IMR-90 (cell line): ENCODE data around the gene ENHO. TPM values are rescaled to one million over a fixed set of nuclear protein-coding genes. Genes with fewer than 3 reads are reported as not detected.

Experiments used
- ATAC-seq: fragments of 200-7000 bp; cut with Tn5 transposase; 2 replicates; pipeline ENCODE4 v1.9.1; 2020; ENCODE audit warnings: low read depth, mild to moderate bottlenecking, moderate library complexity
- BruUV-seq: library from RNA; stranded (reverse); fragments of 400-500 nt; replicated peaks from 2 replicates; lab custom pipeline; 2021; lab: Mats Ljungman, UMichigan
- CTCF ChIA-PET: fragments of 300-600 bp; formaldehyde crosslinking; extraction: SDS; loops from one replicate; lab custom pipeline; 2021; ENCODE audit warnings: antibody characterized with exemption; lab: Yijun Ruan, JAX
- POLR2A ChIA-PET: fragments of 300-600 bp; sonication (Branson Sonifier 250); formaldehyde crosslinking; loops from one replicate; lab custom pipeline; 2022; ENCODE audit warnings: antibody characterized with exemption; ENCODE audit not compliant: unreplicated experiment; lab: Charles Lee
- DNase-seq: peaks from one replicate; pipeline ENCODE4 v3.0.0; 2013
- H2AFZ ChIP-seq: replicated peaks from 2 replicates; pipeline ENCODE3; 2013; ENCODE audit warnings: low read length, mild to moderate bottlenecking; ENCODE audit not compliant: poor library complexity
- H2AK5ac ChIP-seq: 2 replicates; pipeline ENCODE4 v1.6.1; 2013; ENCODE audit warnings: low read depth, low read length, inconsistent platforms
- H2AK9ac ChIP-seq: replicated peaks from 2 replicates; pipeline ENCODE3; 2013; ENCODE audit warnings: mild to moderate bottlenecking, low read depth, low read length, moderate library complexity; ENCODE audit not compliant: poor library complexity
- H2BK120ac ChIP-seq: 2 replicates; pipeline ENCODE4 v1.6.1; 2013; ENCODE audit warnings: low read depth, low read length, inconsistent platforms
- H2BK15ac ChIP-seq: 3 replicates; pipeline ENCODE4 v1.6.1; 2013; ENCODE audit warnings: low read depth, low read length, inconsistent platforms
- H2BK20ac ChIP-seq: 2 replicates; pipeline ENCODE4 v1.6.1; 2013; ENCODE audit warnings: low read depth, mild to moderate bottlenecking, inconsistent platforms, low read length, moderate library complexity
- H2BK5ac ChIP-seq: 2 replicates; pipeline ENCODE4 v1.6.1; 2013; ENCODE audit warnings: mild to moderate bottlenecking, low read depth, low read length, inconsistent platforms; ENCODE audit not compliant: poor library complexity, severe bottlenecking
- H3K14ac ChIP-seq: replicated peaks from 2 replicates; pipeline ENCODE4 v1.6.1; 2013; ENCODE audit warnings: low read depth, low read length, inconsistent platforms
- H3K18ac ChIP-seq: 2 replicates; pipeline ENCODE4 v1.6.1; 2013; ENCODE audit warnings: low read depth, low read length, control low read depth
- H3K23ac ChIP-seq: 2 replicates; pipeline ENCODE4 v1.6.1; 2013; ENCODE audit warnings: low read depth, low read length, inconsistent platforms
- H3K27ac ChIP-seq: 2 replicates; pipeline ENCODE4 v1.5.1; 2013; ENCODE audit warnings: mild to moderate bottlenecking, control low read depth, low read length; ENCODE audit not compliant: insufficient read depth
- H3K27me3 ChIP-seq: 2 replicates; pipeline ENCODE4 v1.6.1; 2013; ENCODE audit warnings: low read length; ENCODE audit not compliant: control insufficient read depth, insufficient read depth
- H3K36me3 ChIP-seq: 2 replicates; pipeline ENCODE4 v1.6.1; 2013; ENCODE audit warnings: low read length, mixed read lengths; ENCODE audit not compliant: control insufficient read depth, insufficient read depth
- H3K4ac ChIP-seq: 2 replicates; pipeline ENCODE4 v1.6.1; 2013; ENCODE audit warnings: low read depth, low read length, inconsistent platforms
- H3K4me1 ChIP-seq: 2 replicates; pipeline ENCODE4 v1.6.1; 2013; ENCODE audit warnings: low read length, mixed read lengths; ENCODE audit not compliant: control insufficient read depth, insufficient read depth
- H3K4me2 ChIP-seq: 2 replicates; pipeline ENCODE4 v1.6.1; 2013; ENCODE audit warnings: low read depth, mild to moderate bottlenecking, control low read depth, low read length, moderate library complexity
- H3K4me3 ChIP-seq: 2 replicates; pipeline ENCODE4 v1.5.1; 2013; ENCODE audit warnings: low read depth, mild to moderate bottlenecking, control low read depth, low read length, moderate library complexity; ENCODE audit not compliant: insufficient read depth
- H3K56ac ChIP-seq: 2 replicates; pipeline ENCODE4 v1.6.1; 2013; ENCODE audit warnings: low read length, inconsistent platforms; ENCODE audit not compliant: insufficient read depth; ENCODE audit errors: extremely low read depth
- H3K79me1 ChIP-seq, 2 experiments: 2 replicates each; pipeline ENCODE4 v1.6.1; 2013; ENCODE audit warnings: low read length in 2 of 2, inconsistent platforms in 1 of 2, low read depth in 1 of 2
- H3K9ac ChIP-seq: 2 replicates; pipeline ENCODE4 v1.6.1; 2013; ENCODE audit warnings: low read depth, low read length, control low read depth
- H3K9me1 ChIP-seq: 2 replicates; pipeline ENCODE4 v1.6.1; 2013; ENCODE audit warnings: low read length, inconsistent platforms; ENCODE audit not compliant: insufficient read depth
- H3K9me3 ChIP-seq: 2 replicates; pipeline ENCODE4 v1.6.1; 2013; ENCODE audit warnings: low read length; ENCODE audit not compliant: control insufficient read depth, insufficient read depth
- H4K20me1 ChIP-seq: 2 replicates; pipeline ENCODE4 v1.6.1; 2013; ENCODE audit warnings: low read length, inconsistent platforms; ENCODE audit not compliant: insufficient read depth
- H4K5ac ChIP-seq: 2 replicates; pipeline ENCODE4 v1.6.1; 2013; ENCODE audit warnings: mild to moderate bottlenecking, low read depth, low read length, control low read depth
- H4K8ac ChIP-seq, 2 experiments: 2 replicates each; pipeline ENCODE4 v1.6.1; 2013; ENCODE audit warnings: low read depth in 2 of 2, low read length in 2 of 2, control low read depth in 1 of 2, inconsistent platforms in 1 of 2
- H4K91ac ChIP-seq: 2 replicates; pipeline ENCODE4 v1.6.1; 2013; ENCODE audit warnings: low read depth, low read length, inconsistent platforms; ENCODE audit not compliant: insufficient read depth
- SMC3 ChIP-seq: fragments of 150-350 bp; IDR thresholded peaks from 2 replicates; pipeline ENCODE4 v1.6.1; 2016; ENCODE audit warnings: low read depth, mild to moderate bottlenecking, antibody characterized with exemption, low read length, moderate library complexity
- WGBS, 2 experiments: methylation state at CpG; one replicate each; pipeline versions ENCODE4 v1.1.5 to v1.1.7; 2013; ENCODE audit warnings: missing lambda C conversion rate in 2 of 2; ENCODE audit not compliant: insufficient read length in 1 of 2; ENCODE audit errors: extremely low coverage in 2 of 2; 5-methylcytosine and 5-hydroxymethylcytosine counted together
- dilution Hi-C: fragments of 300-500 bp; cut with HindIII; formaldehyde crosslinking; loops from one replicate; pipeline ENCODE4 v1.14.3; 2018; ENCODE audit warnings: low sequenced_read_pairs; ENCODE audit not compliant: unreplicated experiment
- in situ Hi-C: fragments of 300-500 bp; cut with MboI; formaldehyde crosslinking; loops from 3 replicates; pipeline ENCODE4 v1.14.3; 2019; ENCODE audit warnings: low sequenced_read_pairs, inconsistent platforms, mixed read lengths
- intact Hi-C: fragments of 100-400 bp; cut with micrococcal nuclease; formaldehyde crosslinking; loops from 2 replicates; pipeline ENCODE4 v1.10.0; 2022
- microRNA-seq, 2 experiments: library from miRNA; stranded (forward) in 1 of 2; unstranded in 1 of 2; fragments of 10-50 nt in 1 of 2; fragments of <30 nt in 1 of 2; gene quantifications in 1 of 2; microRNA quantifications in 1 of 2; one replicate each; pipeline versions ENCODE3 to v1.1.0; 2013 to 2020; ENCODE audit not compliant: insufficient read depth in 1 of 2, insufficient read length in 1 of 2, unreplicated experiment in 1 of 2
- polyA plus RNA-seq, 3 experiments: library from polyadenylated mRNA; depleted of rRNA; stranded (reverse); fragments of >200 nt; gene quantifications; 2 replicates each; pipeline ENCODE4 v1.2.3, GENCODE V29; 2012; ENCODE audit warnings: low replicate concordance in 1 of 3
- small RNA-seq, 5 experiments: library from RNA; depleted of rRNA; stranded (forward); fragments of <200 nt; gene quantifications; one replicate each; pipeline ENCODE3, GENCODE V24; 2012
- total RNA-seq: library from RNA; depleted of rRNA; stranded (reverse); fragments of >200 nt; gene quantifications from 2 replicates; pipeline ENCODE4 v1.2.3, GENCODE V29; 2012; rRNA removed
- TF ChIP-seq, protein P1 (sequence below): fragments of 150-350 bp; IDR thresholded peaks from 2 replicates; pipeline ENCODE4 v1.6.1; 2017; ENCODE audit warnings: mild to moderate bottlenecking, antibody characterized with exemption, low read length, low read depth

Gene ENHO
- total and polyA plus RNA-seq, 2 of the 4 experiments (the other 2 are of a cell fraction) = not detected

DNA sequence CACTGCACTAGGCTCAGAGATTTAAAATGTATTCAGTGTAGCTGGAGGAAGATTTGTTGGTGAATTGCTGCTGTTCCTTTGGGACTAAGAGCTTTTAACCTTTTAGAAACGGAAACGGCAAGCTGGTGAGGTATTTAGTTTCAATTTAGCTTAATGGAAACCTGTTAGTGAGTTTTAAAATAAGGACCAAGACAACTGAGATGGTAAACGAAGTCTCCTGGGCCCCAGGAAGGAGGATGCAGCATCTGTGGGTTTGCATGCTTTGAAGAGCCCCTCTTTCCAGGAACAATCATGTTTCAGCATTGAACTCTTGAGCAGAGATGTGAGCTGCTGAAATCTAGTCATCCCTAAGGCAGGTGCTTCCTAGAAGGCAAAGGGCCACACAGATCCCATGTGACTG, 47.7 kb downstream of the ENHO start:
- H2AFZ ChIP-seq = no peak overlapping the region
- dilution Hi-C loops = no loop called here
- no peak overlapping the region for H2BK15ac ChIP-seq
- 0% methylated on average over 1 of the region's 3 CpGs; no CpG with 5 or more reads in 1 of the 2 experiments for WGBS, 2 experiments
- no peak for DNase-seq
- H3K4me1 ChIP-seq = no peaks in the 10 kb centered on the region
- H2AK5ac ChIP-seq = no peak overlapping the region
- no peak overlapping the region for H2AK9ac ChIP-seq
- no peak for ATAC-seq
- in situ Hi-C loops = no loop called here
- no peaks in the 10 kb centered on the region for H3K79me1 ChIP-seq
- H2BK120ac ChIP-seq = no peak overlapping the region
- ChIA-PET CTCF (no interaction called here), POLR2A (no interaction called here)
- no peak for TF ChIP-seq SMC3
- TF ChIP-seq, protein P1, sequence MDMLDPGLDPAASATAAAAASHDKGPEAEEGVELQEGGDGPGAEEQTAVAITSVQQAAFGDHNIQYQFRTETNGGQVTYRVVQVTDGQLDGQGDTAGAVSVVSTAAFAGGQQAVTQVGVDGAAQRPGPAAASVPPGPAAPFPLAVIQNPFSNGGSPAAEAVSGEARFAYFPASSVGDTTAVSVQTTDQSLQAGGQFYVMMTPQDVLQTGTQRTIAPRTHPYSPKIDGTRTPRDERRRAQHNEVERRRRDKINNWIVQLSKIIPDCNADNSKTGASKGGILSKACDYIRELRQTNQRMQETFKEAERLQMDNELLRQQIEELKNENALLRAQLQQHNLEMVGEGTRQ = no peak
- H3K14ac ChIP-seq = no peak overlapping the region
- H3K27me3 ChIP-seq = peaks cover 17% of the 10 kb centered on the region
- no peaks in the 10 kb centered on the region for H3K9me1 ChIP-seq
- H3K4me2 ChIP-seq = no peak overlapping the region
- no peak overlapping the region for H4K8ac ChIP-seq
- no peak overlapping the region for H3K23ac ChIP-seq
- H3K56ac ChIP-seq = no peak overlapping the region
- H3K4me3 ChIP-seq = no peak overlapping the region
- BruUV-seq = no TSS peak
- no peak overlapping the region for H2BK20ac ChIP-seq
- no peak overlapping the region for H4K91ac ChIP-seq
- H3K9me3 ChIP-seq = no peaks in the 10 kb centered on the region
- H4K20me1 ChIP-seq = no peaks in the 10 kb centered on the region
- no peak overlapping the region for H3K4ac ChIP-seq
- no peaks in the 10 kb centered on the region for H3K36me3 ChIP-seq
- no peak overlapping the region for H3K18ac ChIP-seq
- H3K9ac ChIP-seq = no peak overlapping the region
- H4K5ac ChIP-seq = no peak overlapping the region
- no peak overlapping the region for H2BK5ac ChIP-seq
- intact Hi-C loops = no loop called here
- no peak overlapping the region for H3K27ac ChIP-seq

Small RNA genes lying within 50 kb of the gene (microRNA-seq; reads per million reads assigned to microRNA genes)
- gene RN7SKP24 (ENCODE audit: insufficient read depth, insufficient read length) = not detected

Small RNA genes lying within 50 kb of the gene (small RNA-seq; reads per million reads assigned to genes)
- gene RN7SKP24 = 0 reads per million in 5 experiments

Other genes with a start within 250 kb of the ENHO start
- gene KIF24, start 193.7 kb downstream of the ENHO start, total RNA-seq = 2.5 and 3.0 TPM in 2 replicates
- 1.1 and 1.4 TPM in 2 replicates for gene KIF24, start 193.7 kb downstream of the ENHO start, polyA plus RNA-seq (2012; rRNA removed)
- gene NUDT2, start 193.4 kb downstream of the ENHO start, total RNA-seq = 33.9 and 45.0 TPM in 2 replicates
- gene NUDT2, start 193.4 kb downstream of the ENHO start, polyA plus RNA-seq (2012; rRNA removed) = 32.8 and 36.6 TPM in 2 replicates
- gene MYORG, start 146.1 kb downstream of the ENHO start, total RNA-seq = 0.36 and 0.56 TPM in 2 replicates
- 0.60 TPM in 2 replicates for gene MYORG, start 146.1 kb downstream of the ENHO start, polyA plus RNA-seq (2012; rRNA removed)
- 4.8 and 5.6 TPM in 2 replicates for gene FAM219A, start 64.4 kb downstream of the ENHO start, total RNA-seq
- 20.1 and 20.8 TPM in 2 replicates for gene FAM219A, start 64.4 kb downstream of the ENHO start, polyA plus RNA-seq (2012; rRNA removed)
- gene DNAI1, start 64.2 kb downstream of the ENHO start, total RNA-seq = not detected in 2 replicates
- not detected in 2 replicates for gene DNAI1, start 64.2 kb downstream of the ENHO start, polyA plus RNA-seq (2012; rRNA removed)
- not detected in 2 replicates for gene CNTFR, start 66.7 kb upstream of the ENHO start, total RNA-seq
- gene CNTFR, start 66.7 kb upstream of the ENHO start, polyA plus RNA-seq (2012; rRNA removed) = not detected in 2 replicates
- 13.3 and 20.4 TPM in 2 replicates for gene RPP25L, start 89.1 kb upstream of the ENHO start, total RNA-seq
- 26.3 and 27.6 TPM in 2 replicates for gene RPP25L, start 89.1 kb upstream of the ENHO start, polyA plus RNA-seq (2012; rRNA removed)
- 104 and 122 TPM in 2 replicates for gene DCTN3, start 97.5 kb upstream of the ENHO start, total RNA-seq
- gene DCTN3, start 97.5 kb upstream of the ENHO start, polyA plus RNA-seq (2012; rRNA removed) = 183 and 186 TPM in 2 replicates
- not detected in 2 replicates for gene ARID3C, start 106.1 kb upstream of the ENHO start, total RNA-seq
- 0.07 TPM in 1 of 2 replicates, not detected in the other for gene ARID3C, start 106.1 kb upstream of the ENHO start, polyA plus RNA-seq (2012; rRNA removed)
- gene SIGMAR1, start 114.8 kb upstream of the ENHO start, total RNA-seq = 38.6 and 44.6 TPM in 2 replicates
- gene SIGMAR1, start 114.8 kb upstream of the ENHO start, polyA plus RNA-seq (2012; rRNA removed) = 88.9 and 93.1 TPM in 2 replicates
- gene GALT, start 123.7 kb upstream of the ENHO start, total RNA-seq = 12.5 and 15.8 TPM in 2 replicates
- gene GALT, start 123.7 kb upstream of the ENHO start, polyA plus RNA-seq (2012; rRNA removed) = 34.6 and 36.6 TPM in 2 replicates
- 6.9 and 8.2 TPM in 2 replicates for gene IL11RA, start 129.2 kb upstream of the ENHO start, total RNA-seq
- gene IL11RA, start 129.2 kb upstream of the ENHO start, polyA plus RNA-seq (2012; rRNA removed) = 15.9 and 19.2 TPM in 2 replicates
- 0.18 TPM in 1 of 2 replicates, not detected in the other for gene CCL27, start 139.7 kb upstream of the ENHO start, total RNA-seq
- gene CCL27, start 139.7 kb upstream of the ENHO start, polyA plus RNA-seq (2012; rRNA removed) = 0.17 and 0.26 TPM in 2 replicates
- not detected in 2 replicates for gene CCL19, start 168.3 kb upstream of the ENHO start, total RNA-seq
- not detected in 2 replicates for gene CCL19, start 168.3 kb upstream of the ENHO start, polyA plus RNA-seq (2012; rRNA removed)
- gene CCL21, start 187.1 kb upstream of the ENHO start, total RNA-seq = not detected in 2 replicates
- not detected in 2 replicates for gene CCL21, start 187.1 kb upstream of the ENHO start, polyA plus RNA-seq (2012; rRNA removed)